GM12878 (cell line): ENCODE data around the gene HSPB6. TPM values are rescaled to one million over a fixed set of nuclear protein-coding genes. Genes with fewer than 3 reads are reported as not detected.

Experiments
- ASH2L ChIP-seq: fragments of 300-600, 200-600 bp; sonication (generic); IDR thresholded peaks from 2 replicates; pipeline ENCODE4 v1.6.1; 2017; ENCODE audit warnings: low read depth, mild to moderate bottlenecking, borderline replicate concordance
- BCL11A ChIP-seq: IDR thresholded peaks from 2 replicates; pipeline ENCODE4 v1.6.1; 2011; ENCODE audit warnings: low read depth, low read length
- CHD1 ChIP-seq: IDR thresholded peaks from 2 replicates; pipeline ENCODE4 v1.6.1; 2012; ENCODE audit warnings: low read depth, low read length, improper control_type of control experiment
- EGR1 ChIP-seq, 2 experiments: IDR thresholded peaks; 1 replicate in 1 of 2; 2 replicates in 1 of 2; pipeline ENCODE4 v1.6.1; 2011 to 2012; ENCODE audit warnings: low read depth in 2 of 2, low read length in 2 of 2, borderline replicate concordance in 1 of 2, mild to moderate bottlenecking in 1 of 2, moderate library complexity in 1 of 2
- ETV6 ChIP-seq, 2 experiments: fragments of 450-650 bp in 1 of 2; IDR thresholded peaks in 1 of 2; conservative IDR thresholded peaks in 1 of 2; 2 replicates each; pipeline ENCODE4 v1.6.1; 2014; ENCODE audit warnings: antibody characterized with exemption in 1 of 2, borderline replicate concordance in 1 of 2, low read depth in 1 of 2, mild to moderate bottlenecking in 1 of 2, moderate library complexity in 1 of 2
- FOXK2 ChIP-seq: fragments of 450-650 bp; IDR thresholded peaks from 2 replicates; pipeline ENCODE4 v1.6.1; 2017; ENCODE audit warnings: mild to moderate bottlenecking, moderate library complexity
- GABPA ChIP-seq: IDR thresholded peaks from 2 replicates; pipeline ENCODE4 v1.6.1; 2014; ENCODE audit warnings: antibody characterized with exemption, low read depth, mild to moderate bottlenecking, inconsistent platforms
- IRF4 ChIP-seq: IDR thresholded peaks from 2 replicates; pipeline ENCODE4 v1.6.1; 2011; ENCODE audit warnings: low read depth, low read length
- KDM1A ChIP-seq: fragments of 200-600 bp; sonication (generic); IDR thresholded peaks from 2 replicates; pipeline ENCODE4 v1.6.1; 2016; ENCODE audit warnings: borderline replicate concordance
- MLLT1 ChIP-seq: fragments of 450-650 bp; IDR thresholded peaks from 2 replicates; pipeline ENCODE4 v1.6.1; 2016; ENCODE audit warnings: mild to moderate bottlenecking
- RB1 ChIP-seq: fragments of 450-650 bp; formaldehyde crosslinking; IDR thresholded peaks from 2 replicates; pipeline ENCODE4 v1.6.1; 2017; ENCODE audit warnings: mild to moderate bottlenecking, borderline replicate concordance
- SIX5 ChIP-seq: IDR thresholded peaks from 2 replicates; pipeline ENCODE4 v1.6.1; 2011; ENCODE audit warnings: mild to moderate bottlenecking, low read depth, low read length, moderate library complexity; ENCODE audit not compliant: severe bottlenecking
- WRNIP1 ChIP-seq: IDR thresholded peaks from 2 replicates; pipeline ENCODE4 v1.6.1; 2011; ENCODE audit warnings: low read depth, low read length, improper control_type of control experiment, borderline replicate concordance
- YBX1 ChIP-seq: fragments of 450-650 bp; IDR thresholded peaks from 2 replicates; pipeline ENCODE4 v1.6.1; 2016; ENCODE audit warnings: antibody characterized with exemption
- YY1 ChIP-seq: IDR thresholded peaks from 2 replicates; pipeline ENCODE4 v1.6.1; 2011; ENCODE audit warnings: low read depth, mild to moderate bottlenecking, low read length
- ZBTB40 ChIP-seq: fragments of 450-650 bp; IDR thresholded peaks from 2 replicates; pipeline ENCODE4 v1.6.1; 2016; ENCODE audit warnings: mild to moderate bottlenecking, moderate library complexity, borderline replicate concordance
- ZNF24 ChIP-seq: fragments of 450-650 bp; IDR thresholded peaks from 2 replicates; pipeline ENCODE4 v1.6.1; 2017; ENCODE audit warnings: antibody characterized with exemption, mild to moderate bottlenecking
- ZNF687 ChIP-seq: fragments of 450-650 bp; IDR thresholded peaks from 2 replicates; pipeline ENCODE4 v1.6.1; 2017; ENCODE audit warnings: mild to moderate bottlenecking, moderate library complexity
- polyA plus RNA-seq, 11 experiments: library from polyadenylated mRNA; depleted of rRNA in 4 of 11; unstranded in 6 of 11; stranded (reverse) in 5 of 11; fragments of >200 nt; fragmentation: Nextera tagmentation in 4 of 11; fragmentation: Illumina TruSeq in 1 of 11; extraction: Ambion mirVana in 4 of 11; extraction: Trizol in 1 of 11; gene quantifications; 1 replicate in 1 of 11; 2 replicates in 10 of 11; pipeline versions ENCODE4 v1.2.1 to v1.2.3, GENCODE V29; 2011 to 2016; ENCODE audit warnings: inconsistent platforms in 2 of 11, missing spikeins in 2 of 11, low read depth in 1 of 11
- total RNA-seq, 4 experiments: library from RNA; depleted of rRNA in 3 of 4; stranded (reverse); fragments of >200 nt in 3 of 4; fragmentation: Illumina TruSeq in 1 of 4; extraction: Trizol in 1 of 4; gene quantifications; 2 replicates each; pipeline versions ENCODE4 v1.2.1 to v1.2.3, GENCODE V29; 2013 to 2021

HSPB6 gene
- total and polyA plus RNA-seq, 10 of the 15 experiments (the other 5 are each of a cell fraction or from before 2014, with no cell fraction given): 0.09 to 1.6 (median 0.36) TPM; not detected in 4

GRCh38 chr19:35717665-35718344 lies 39.0 kb downstream of the HSPB6 start, which contains the start of gene KMT2B (continued):
- TF ChIP-seq MLLT1: no peak
- no peak for TF ChIP-seq ASH2L
- peak; percentile 76 for TF ChIP-seq YY1
- TF ChIP-seq ZNF687: peak; percentile 44
- no peak; the same call in 1 of the 2 replicates for TF ChIP-seq RB1
- 0 out of 2 replicates have a peak, but pooled peaks have one; percentile 47 for TF ChIP-seq ZNF24
- TF ChIP-seq SIX5: peak; percentile 1
- TF ChIP-seq ETV6 (conservative IDR thresholded peaks at IDR 0.05 in 1 of 2, IDR thresholded peaks at IDR 0.05 in 1 of 2; ENCODE audit: borderline replicate concordance in 1 of 2, low read depth in 1 of 2): no peak
- no peak for TF ChIP-seq KDM1A
- no peak for TF ChIP-seq ZBTB40
- peak; percentile 75; the same call in 1 of the 2 replicates for TF ChIP-seq GABPA
- no peak for TF ChIP-seq CHD1
- TF ChIP-seq EGR1 (IDR thresholded peaks at IDR 0.05; ENCODE audit: borderline replicate concordance in 1 of 2, low read depth in 2 of 2, low read length in 2 of 2): peak in 1 of 2 experiments; percentile 77; a peak in 2 of 3 replicates
- TF ChIP-seq YBX1: no peak
- no peak for TF ChIP-seq WRNIP1
- no peak for TF ChIP-seq BCL11A
- TF ChIP-seq IRF4: no peak
- TF ChIP-seq FOXK2: no peak
